Amniotic epithelial cell (primary cell): ENCODE measurements around the gene STPG2.

Experiments
- DNase-seq: peaks from one replicate; pipeline ENCODE4 v3.0.0-alpha.2; 2010; ENCODE audit warnings: low read depth

The STPG2 gene

GRCh38 chr4:98143001-98143899 is at the start of gene STPG2:
Gene STPG2 (minus strand): TSS chr4:98143476.
- peak; percentile 83 for DNase-seq

- no peak for DNase-seq
Observed at GRCh38 chr4:98185279-98185678, 42.0 kb upstream of the STPG2 start.

GRCh38 chr4:98181809-98182208 is 38.5 kb upstream of the STPG2 start:
- DNase-seq: peak; percentile 45

- no peak for DNase-seq
Observed at GRCh38 chr4:98179951-98180350, 36.7 kb upstream of the STPG2 start.

GRCh38 chr4:98176531-98176930 is 33.3 kb upstream of the STPG2 start:
- no peak for DNase-seq

- peak; percentile 9 for DNase-seq
Observed at GRCh38 chr4:98170035-98170434, 26.8 kb upstream of the STPG2 start.

- no peak for DNase-seq
Observed at GRCh38 chr4:98166731-98167041, 23.4 kb upstream of the STPG2 start.

GRCh38 chr4:98166025-98166730 is 22.9 kb upstream of the STPG2 start:
- DNase-seq: no peak

- no peak for DNase-seq
Observed at GRCh38 chr4:98162696-98163095, 19.4 kb upstream of the STPG2 start.

GRCh38 chr4:98151145-98151924 is 8.1 kb upstream of the STPG2 start:
- DNase-seq: peak; percentile 8

- DNase-seq: peak; percentile 70
Observed at GRCh38 chr4:98150092-98150761, 7.0 kb upstream of the STPG2 start.

- DNase-seq: peak; percentile 16
Observed at GRCh38 chr4:98148856-98149255, 5.6 kb upstream of the STPG2 start.

GRCh38 chr4:98126141-98126540 is 17.1 kb downstream of the STPG2 start:
- no peak for DNase-seq

GRCh38 chr4:98125585-98125984 is 17.7 kb downstream of the STPG2 start:
- no peak for DNase-seq

GRCh38 chr4:98117363-98117762 is 25.9 kb downstream of the STPG2 start:
- no peak for DNase-seq

GRCh38 chr4:98113012-98113411 is 30.3 kb downstream of the STPG2 start:
- DNase-seq: peak; percentile 41

- no peak for DNase-seq
Observed at GRCh38 chr4:98110929-98111328, 32.3 kb downstream of the STPG2 start.

- DNase-seq: no peak
Observed at GRCh38 chr4:98110214-98110613, 33.1 kb downstream of the STPG2 start.

- no peak for DNase-seq
Observed at GRCh38 chr4:98102660-98103059, 40.6 kb downstream of the STPG2 start.

- DNase-seq: no peak
Observed at GRCh38 chr4:98101988-98102387, 41.3 kb downstream of the STPG2 start.

- DNase-seq: no peak
Observed at GRCh38 chr4:98098764-98099163, 44.5 kb downstream of the STPG2 start.

- no peak for DNase-seq
Observed at GRCh38 chr4:98094118-98094517, 49.2 kb downstream of the STPG2 start.
